Measurements from ENCODE around the gene TNRC18.

DNA sequence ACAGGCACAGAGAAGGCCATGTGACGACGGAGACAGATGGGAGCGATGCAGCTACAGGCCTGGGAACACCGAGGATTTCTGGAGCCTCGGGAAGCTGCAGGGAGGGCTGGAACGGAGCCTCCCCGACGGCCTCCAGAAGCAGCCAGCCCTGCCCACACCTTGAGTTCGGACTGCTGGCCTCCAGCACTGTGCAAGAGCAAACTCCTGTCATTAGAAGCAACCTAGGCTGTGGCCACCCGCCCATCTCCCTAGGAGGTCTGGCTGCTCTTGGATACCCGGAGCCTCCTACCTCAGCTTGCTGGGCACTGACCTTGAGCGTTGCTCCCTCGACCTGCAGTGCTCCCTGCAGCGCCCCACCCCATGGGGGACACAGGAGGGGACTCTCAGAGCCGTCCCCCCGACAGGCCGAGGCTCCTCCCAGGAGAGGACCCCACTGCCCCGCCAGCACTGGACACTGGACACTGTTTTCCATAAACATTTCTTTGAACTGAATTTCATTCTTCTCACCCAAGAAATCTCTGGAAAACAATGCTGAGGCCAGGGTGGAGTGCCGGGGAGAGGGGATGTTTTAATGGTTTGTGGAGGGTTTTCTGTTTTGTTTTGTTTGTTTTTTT is 22.5 kb upstream of the TNRC18 start:
- TF ChIP-seq, protein P1, sequence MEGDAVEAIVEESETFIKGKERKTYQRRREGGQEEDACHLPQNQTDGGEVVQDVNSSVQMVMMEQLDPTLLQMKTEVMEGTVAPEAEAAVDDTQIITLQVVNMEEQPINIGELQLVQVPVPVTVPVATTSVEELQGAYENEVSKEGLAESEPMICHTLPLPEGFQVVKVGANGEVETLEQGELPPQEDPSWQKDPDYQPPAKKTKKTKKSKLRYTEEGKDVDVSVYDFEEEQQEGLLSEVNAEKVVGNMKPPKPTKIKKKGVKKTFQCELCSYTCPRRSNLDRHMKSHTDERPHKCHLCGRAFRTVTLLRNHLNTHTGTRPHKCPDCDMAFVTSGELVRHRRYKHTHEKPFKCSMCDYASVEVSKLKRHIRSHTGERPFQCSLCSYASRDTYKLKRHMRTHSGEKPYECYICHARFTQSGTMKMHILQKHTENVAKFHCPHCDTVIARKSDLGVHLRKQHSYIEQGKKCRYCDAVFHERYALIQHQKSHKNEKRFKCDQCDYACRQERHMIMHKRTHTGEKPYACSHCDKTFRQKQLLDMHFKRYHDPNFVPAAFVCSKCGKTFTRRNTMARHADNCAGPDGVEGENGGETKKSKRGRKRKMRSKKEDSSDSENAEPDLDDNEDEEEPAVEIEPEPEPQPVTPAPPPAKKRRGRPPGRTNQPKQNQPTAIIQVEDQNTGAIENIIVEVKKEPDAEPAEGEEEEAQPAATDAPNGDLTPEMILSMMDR (IDR thresholded peaks at IDR 0.05; ENCODE audit: poor library complexity, severe bottlenecking): no peak
- TF ChIP-seq, protein P2, sequence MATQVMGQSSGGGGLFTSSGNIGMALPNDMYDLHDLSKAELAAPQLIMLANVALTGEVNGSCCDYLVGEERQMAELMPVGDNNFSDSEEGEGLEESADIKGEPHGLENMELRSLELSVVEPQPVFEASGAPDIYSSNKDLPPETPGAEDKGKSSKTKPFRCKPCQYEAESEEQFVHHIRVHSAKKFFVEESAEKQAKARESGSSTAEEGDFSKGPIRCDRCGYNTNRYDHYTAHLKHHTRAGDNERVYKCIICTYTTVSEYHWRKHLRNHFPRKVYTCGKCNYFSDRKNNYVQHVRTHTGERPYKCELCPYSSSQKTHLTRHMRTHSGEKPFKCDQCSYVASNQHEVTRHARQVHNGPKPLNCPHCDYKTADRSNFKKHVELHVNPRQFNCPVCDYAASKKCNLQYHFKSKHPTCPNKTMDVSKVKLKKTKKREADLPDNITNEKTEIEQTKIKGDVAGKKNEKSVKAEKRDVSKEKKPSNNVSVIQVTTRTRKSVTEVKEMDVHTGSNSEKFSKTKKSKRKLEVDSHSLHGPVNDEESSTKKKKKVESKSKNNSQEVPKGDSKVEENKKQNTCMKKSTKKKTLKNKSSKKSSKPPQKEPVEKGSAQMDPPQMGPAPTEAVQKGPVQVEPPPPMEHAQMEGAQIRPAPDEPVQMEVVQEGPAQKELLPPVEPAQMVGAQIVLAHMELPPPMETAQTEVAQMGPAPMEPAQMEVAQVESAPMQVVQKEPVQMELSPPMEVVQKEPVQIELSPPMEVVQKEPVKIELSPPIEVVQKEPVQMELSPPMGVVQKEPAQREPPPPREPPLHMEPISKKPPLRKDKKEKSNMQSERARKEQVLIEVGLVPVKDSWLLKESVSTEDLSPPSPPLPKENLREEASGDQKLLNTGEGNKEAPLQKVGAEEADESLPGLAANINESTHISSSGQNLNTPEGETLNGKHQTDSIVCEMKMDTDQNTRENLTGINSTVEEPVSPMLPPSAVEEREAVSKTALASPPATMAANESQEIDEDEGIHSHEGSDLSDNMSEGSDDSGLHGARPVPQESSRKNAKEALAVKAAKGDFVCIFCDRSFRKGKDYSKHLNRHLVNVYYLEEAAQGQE (IDR thresholded peaks at IDR 0.05; ENCODE audit: borderline replicate concordance): no peak
- TF ChIP-seq EZH2 (IDR thresholded peaks at IDR 0.05; ENCODE audit: borderline replicate concordance, insufficient read depth, low read length, poor library complexity, severe bottlenecking) (no peak), RAD21 (conservative IDR thresholded peaks at IDR 0.05) (no peak), EP300 (conservative IDR thresholded peaks at IDR 0.05; ENCODE audit: poor library complexity, severe bottlenecking) (no peak), SMC3 (conservative IDR thresholded peaks at IDR 0.05; ENCODE audit: poor library complexity) (no peak)
